Stimulated activated CD4-positive, alpha-beta T cell treated with anti-CD3 and anti-CD28 coated beads, Interleukin-2, amount 100 ng/mL, for 48 hours (primary cell): ENCODE data around the gene TNNT1.

Source experiments
- DNase-seq, 2 donors: peaks; one replicate each; pipeline ENCODE4 v3.0.0-alpha.2; 2020

The TNNT1 gene

GRCh38 chr19:55106591-55106990, 42.4 kb downstream of the TNNT1 start:
- no peak for DNase-seq

- DNase-seq, result no peak
Measured at GRCh38 chr19:55105237-55105636, 43.8 kb downstream of the TNNT1 start.

- DNase-seq, result no peak
Measured at GRCh38 chr19:55103190-55103589, 45.8 kb downstream of the TNNT1 start.

GRCh38 chr19:55101261-55101660, 47.7 kb downstream of the TNNT1 start:
- DNase-seq, result no peak

- DNase-seq, result no peak
Measured at GRCh38 chr19:55099557-55100506, 49.2 kb downstream of the TNNT1 start.

- no peak for DNase-seq
Measured at GRCh38 chr19:55098716-55099556, 50.1 kb downstream of the TNNT1 start.

- no peak for DNase-seq
Measured at GRCh38 chr19:55097864-55098715, 50.9 kb downstream of the TNNT1 start.

- no peak for DNase-seq
Measured at GRCh38 chr19:55096061-55096701, 52.8 kb downstream of the TNNT1 start.

- no peak for DNase-seq
Measured at GRCh38 chr19:55095260-55096060, 53.5 kb downstream of the TNNT1 start.

- DNase-seq, result no peak
Measured at GRCh38 chr19:55094456-55095259, 54.3 kb downstream of the TNNT1 start.

- no peak for DNase-seq
Measured at GRCh38 chr19:55092423-55093318, 56.3 kb downstream of the TNNT1 start.

- no peak for DNase-seq
Measured at GRCh38 chr19:55091955-55092354, 57.1 kb downstream of the TNNT1 start.

GRCh38 chr19:55091126-55091910, 57.7 kb downstream of the TNNT1 start:
- no peak for DNase-seq

GRCh38 chr19:55090564-55090963, 58.4 kb downstream of the TNNT1 start:
- DNase-seq, result no peak

- DNase-seq, result no peak
Measured at GRCh38 chr19:55089342-55089944, 59.6 kb downstream of the TNNT1 start.

- DNase-seq, result peak; percentile 86 to 87
Measured at GRCh38 chr19:55088543-55089341, 60.3 kb downstream of the TNNT1 start.

- no peak for DNase-seq
Measured at GRCh38 chr19:55088021-55088451, 61.0 kb downstream of the TNNT1 start.
